ENCODE data around the gene LILRB2. TPM values are rescaled to one million over a fixed set of nuclear protein-coding genes. Genes with fewer than 3 reads are reported as not detected.

The LILRB2 gene
- total and polyA plus RNA-seq, 9 of the 15 experiments (the other 6 are each of a cell fraction or from before 2014, with no cell fraction given), result not detected

DNA sequence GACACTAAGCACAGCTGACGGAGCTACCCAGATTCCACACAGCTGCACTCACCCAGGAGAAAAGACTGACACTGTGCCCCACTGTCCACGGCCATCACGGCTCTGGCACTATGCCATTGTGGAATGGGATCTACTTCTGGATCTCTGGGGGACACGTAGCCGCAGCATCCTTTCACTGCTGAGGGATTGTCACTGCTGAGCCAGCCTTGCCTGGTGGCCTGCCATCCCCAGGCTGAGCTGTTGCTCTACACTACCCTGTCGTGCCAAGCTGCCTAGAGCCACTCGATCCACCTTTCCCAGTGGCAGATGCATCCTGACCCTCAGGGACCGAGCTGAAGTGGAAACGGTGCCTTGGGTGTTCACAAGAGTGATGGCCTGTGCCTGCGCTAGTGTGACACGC, 18.8 kb downstream of the LILRB2 start:
- no peak overlapping the region for H3K4me3 ChIP-seq
- no peaks in the 10 kb centered on the region for H3K9me3 ChIP-seq (replicated peaks; ENCODE audit: control insufficient read depth, insufficient read depth, low read depth, low read length)
- H2AFZ ChIP-seq (ENCODE audit: low read depth, low read length), result no peak overlapping the region
- H3K79me2 ChIP-seq (ENCODE audit: control insufficient read depth, insufficient read depth, low read length), result no peaks in the 10 kb centered on the region
- no TSS peak for BruUV-seq (replicated peaks)
- H3K27me3 ChIP-seq (ENCODE audit: control insufficient read depth in 2 of 2, insufficient read depth in 2 of 2, low read length in 2 of 2), result peaks cover 24 to 43% of the 10 kb centered on the region in 2 experiments
- WGBS (ENCODE audit: insufficient coverage, low coverage, missing lambda C conversion rate), result 6% methylated on average over 11 of the region's 11 CpGs
- no peak overlapping the region for H3K4me2 ChIP-seq (ENCODE audit: insufficient read depth, low read length)
- in situ Hi-C loops (cut with MboI), result no loop called here
- no peak for TF ChIP-seq POLR3A (IDR thresholded peaks at IDR 0.05; ENCODE audit: borderline replicate concordance, extremely low read depth, insufficient read depth, insufficient read length)
- no peak for TF ChIP-seq LEF1 (IDR thresholded peaks at IDR 0.05)
- no peak for TF ChIP-seq CBFA2T2 (conservative IDR thresholded peaks at IDR 0.05)
- no peak for TF ChIP-seq ZNF644 (tag; IDR thresholded peaks at IDR 0.05; ENCODE audit: low read depth)
- TF ChIP-seq ZNF282 (CRISPR knock-in tag; IDR thresholded peaks at IDR 0.05), result no peak
- no peak for TF ChIP-seq ZBTB11 (CRISPR knock-in tag; IDR thresholded peaks at IDR 0.05)
- no peak for TF ChIP-seq HIVEP1 (CRISPR knock-in tag; IDR thresholded peaks at IDR 0.05)
- TF ChIP-seq TFAM (CRISPR knock-in tag; conservative IDR thresholded peaks at IDR 0.05), result no peak
- no peak for TF ChIP-seq YY1 (IDR thresholded peaks at IDR 0.05; ENCODE audit: borderline replicate concordance in 1 of 3, control insufficient read depth in 1 of 3, extremely low read depth in 1 of 3, insufficient read depth in 3 of 3, insufficient read length in 1 of 3, insufficient replicate concordance in 2 of 3, low read depth in 1 of 3, low read length in 2 of 3)
- TF ChIP-seq TEAD1 (CRISPR knock-in tag; IDR thresholded peaks at IDR 0.05), result no peak
- no peak for TF ChIP-seq SIN3B (IDR thresholded peaks at IDR 0.05; ENCODE audit: low read depth)
- no peak for TF ChIP-seq DPF2 (IDR thresholded peaks at IDR 0.05)
- TF ChIP-seq MAZ (CRISPR knock-in tag; conservative IDR thresholded peaks at IDR 0.05 in 1 of 2, IDR thresholded peaks at IDR 0.05 in 1 of 2), result no peak
- TF ChIP-seq CCAR2 (IDR thresholded peaks at IDR 0.05; ENCODE audit: low read depth, low read length), result no peak
- no peak for TF ChIP-seq SAFB2 (IDR thresholded peaks at IDR 0.05; ENCODE audit: borderline replicate concordance, low read depth, low read length, severe bottlenecking)
- TF ChIP-seq SMAD1 (IDR thresholded peaks at IDR 0.05; ENCODE audit: low read depth, low read length, partially characterized antibody), result no peak
- TF ChIP-seq PML (IDR thresholded peaks at IDR 0.05; ENCODE audit: low read length), result no peak
- ChIA-PET POLR2A (interaction anchor here (0.5 kb wide), 1 partner anchor 55 kb away, joined by 4 read pairs; no protein-coding TSS in a partner anchor), CTCF (ENCODE audit: low intra/inter-chr PET ratio) (no interaction called here)
- H3K9me1 ChIP-seq (ENCODE audit: control insufficient read depth, insufficient read depth, low read length), result no peaks in the 10 kb centered on the region
- no peaks in the 10 kb centered on the region for H3K4me1 ChIP-seq (replicated peaks in 1 of 2; ENCODE audit: control insufficient read depth in 2 of 2, insufficient read depth in 2 of 2, low read length in 2 of 2)
- ATAC-seq (no peak), FAIRE-seq (no peak), DNase-seq (ENCODE audit: extremely low read depth in 1 of 4, low spot score in 3 of 4) (no peak)
- no peak overlapping the region for H3K27ac ChIP-seq (ENCODE audit: extremely low read depth, low read depth, low read length)
- intact Hi-C loops (cut with micrococcal nuclease), result no loop called here
- H3K9ac ChIP-seq (ENCODE audit: insufficient read depth in 1 of 2, low read depth in 2 of 2, low read length in 2 of 2), result no peak overlapping the region; a peak in 1 of 4 replicates
- peaks cover 9% of the 10 kb centered on the region for H4K20me1 ChIP-seq (replicated peaks; ENCODE audit: control insufficient read depth, insufficient read depth, low read length)
- H3K36me3 ChIP-seq (ENCODE audit: control insufficient read depth, insufficient read depth, low read length), result no peaks in the 10 kb centered on the region
